ENCODE data around the gene MYRIP.

DNA sequence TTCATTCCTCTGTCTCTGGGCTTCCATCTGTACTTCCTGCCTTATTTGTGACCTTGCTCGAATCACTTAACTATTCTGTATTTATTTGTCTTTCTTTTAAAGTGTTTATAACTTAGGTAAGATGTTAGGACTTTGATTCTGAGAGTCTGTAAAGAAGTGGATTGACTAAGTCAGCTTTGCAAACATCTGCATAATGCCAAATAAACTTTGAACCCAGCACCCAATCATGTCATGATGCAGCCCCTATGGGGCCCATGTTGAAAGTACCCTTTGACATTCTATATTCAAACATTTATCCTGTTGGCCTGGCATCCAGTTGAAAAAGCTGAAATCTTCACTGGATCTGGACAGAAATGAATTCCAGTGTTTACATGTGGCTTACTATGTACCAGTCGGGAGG is 3.8 kb upstream of the MYRIP start:
- TF ChIP-seq POLR2A (IDR thresholded peaks at IDR 0.05): no peak
- TF ChIP-seq, protein P1, sequence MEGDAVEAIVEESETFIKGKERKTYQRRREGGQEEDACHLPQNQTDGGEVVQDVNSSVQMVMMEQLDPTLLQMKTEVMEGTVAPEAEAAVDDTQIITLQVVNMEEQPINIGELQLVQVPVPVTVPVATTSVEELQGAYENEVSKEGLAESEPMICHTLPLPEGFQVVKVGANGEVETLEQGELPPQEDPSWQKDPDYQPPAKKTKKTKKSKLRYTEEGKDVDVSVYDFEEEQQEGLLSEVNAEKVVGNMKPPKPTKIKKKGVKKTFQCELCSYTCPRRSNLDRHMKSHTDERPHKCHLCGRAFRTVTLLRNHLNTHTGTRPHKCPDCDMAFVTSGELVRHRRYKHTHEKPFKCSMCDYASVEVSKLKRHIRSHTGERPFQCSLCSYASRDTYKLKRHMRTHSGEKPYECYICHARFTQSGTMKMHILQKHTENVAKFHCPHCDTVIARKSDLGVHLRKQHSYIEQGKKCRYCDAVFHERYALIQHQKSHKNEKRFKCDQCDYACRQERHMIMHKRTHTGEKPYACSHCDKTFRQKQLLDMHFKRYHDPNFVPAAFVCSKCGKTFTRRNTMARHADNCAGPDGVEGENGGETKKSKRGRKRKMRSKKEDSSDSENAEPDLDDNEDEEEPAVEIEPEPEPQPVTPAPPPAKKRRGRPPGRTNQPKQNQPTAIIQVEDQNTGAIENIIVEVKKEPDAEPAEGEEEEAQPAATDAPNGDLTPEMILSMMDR (IDR thresholded peaks at IDR 0.05): no peak
